ENCODE measurements around the gene TSPEAR. TPM values are rescaled to one million over a fixed set of nuclear protein-coding genes. Genes with fewer than 3 reads are reported as not detected.

The TSPEAR gene
- total and polyA plus RNA-seq, 2 donors from 2014 or later = 0.09 to 0.22 TPM

GRCh38 chr21:44616591-44616926, 94.8 kb downstream of the TSPEAR start:
- no peak overlapping the region for H3K9ac ChIP-seq (ENCODE audit: low read length in 3 of 3)
- peak in 1 of 5 donors; percentile 13 for DNase-seq
- no peak for TF ChIP-seq CTCF (IDR thresholded peaks at IDR 0.05; ENCODE audit: borderline replicate concordance, extremely low read depth, insufficient read depth)
- no peaks in the 10 kb centered on the region for H3K36me3 ChIP-seq (ENCODE audit: control insufficient read depth in 2 of 3, insufficient read depth in 3 of 3, low read length in 3 of 3)
- no peaks in the 10 kb centered on the region for H3K4me1 ChIP-seq (ENCODE audit: control insufficient read depth in 2 of 3, insufficient read depth in 2 of 3, low read depth in 1 of 3, low read length in 3 of 3)
- intact Hi-C loops (cut with DNase I) = no loop called here
- no peak overlapping the region for H3K4me3 ChIP-seq (ENCODE audit: low read length in 3 of 3)
- no peaks in the 10 kb centered on the region for H3K27me3 ChIP-seq (ENCODE audit: control insufficient read depth, insufficient read depth, low read length)
- H3K27ac ChIP-seq (ENCODE audit: low read depth in 2 of 2, low read length in 2 of 2) = no peak overlapping the region
- no peak for FAIRE-seq
- H3K9me3 ChIP-seq (ENCODE audit: control insufficient read depth in 2 of 3, insufficient read depth in 1 of 3, low read length in 3 of 3) = peaks cover 0 to 1% (median 0%) of the 10 kb centered on the region in 3 donors

GRCh38 chr21:44615911-44616590, 95.3 kb downstream of the TSPEAR start:
- DNase-seq = no peak
- Histone ChIP-seq H3K4me1 (ENCODE audit: control insufficient read depth in 2 of 3, insufficient read depth in 2 of 3, low read depth in 1 of 3, low read length in 3 of 3) (no peaks in the 10 kb centered on the region), H3K36me3 (ENCODE audit: control insufficient read depth in 2 of 3, insufficient read depth in 3 of 3, low read length in 3 of 3) (no peaks in the 10 kb centered on the region), H3K9me3 (ENCODE audit: control insufficient read depth in 2 of 3, insufficient read depth in 1 of 3, low read length in 3 of 3) (peaks cover 0 to 5% (median 0%) of the 10 kb centered on the region in 3 donors), H3K9ac (ENCODE audit: low read length in 3 of 3) (no peak overlapping the region), H3K27ac (ENCODE audit: low read depth in 2 of 2, low read length in 2 of 2) (no peak overlapping the region), H3K4me3 (ENCODE audit: low read length in 3 of 3) (no peak overlapping the region), H3K27me3 (ENCODE audit: control insufficient read depth, insufficient read depth, low read length) (no peaks in the 10 kb centered on the region)
- intact Hi-C loops (cut with DNase I) = no loop called here
- no peak for FAIRE-seq
- TF ChIP-seq CTCF (IDR thresholded peaks at IDR 0.05; ENCODE audit: borderline replicate concordance, extremely low read depth, insufficient read depth) = no peak

- TF ChIP-seq CTCF (IDR thresholded peaks at IDR 0.05; ENCODE audit: borderline replicate concordance, extremely low read depth, insufficient read depth) = no peak
- H3K27me3 ChIP-seq (ENCODE audit: control insufficient read depth, insufficient read depth, low read length) = no peaks in the 10 kb centered on the region
- peaks cover 0 to 5% (median 0%) of the 10 kb centered on the region in 3 donors for H3K9me3 ChIP-seq (ENCODE audit: control insufficient read depth in 2 of 3, insufficient read depth in 1 of 3, low read length in 3 of 3)
- intact Hi-C loops (cut with DNase I) = no loop called here
- DNase-seq = no peak
- no peak overlapping the region for H3K9ac ChIP-seq (ENCODE audit: low read length in 3 of 3)
- no peaks in the 10 kb centered on the region for H3K36me3 ChIP-seq (ENCODE audit: control insufficient read depth in 2 of 3, insufficient read depth in 3 of 3, low read length in 3 of 3)
- H3K27ac ChIP-seq (ENCODE audit: low read depth in 2 of 2, low read length in 2 of 2) = no peak overlapping the region
- H3K4me3 ChIP-seq (ENCODE audit: low read length in 3 of 3) = no peak overlapping the region
- FAIRE-seq = no peak
- H3K4me1 ChIP-seq (ENCODE audit: control insufficient read depth in 2 of 3, insufficient read depth in 2 of 3, low read depth in 1 of 3, low read length in 3 of 3) = no peaks in the 10 kb centered on the region
Measured at GRCh38 chr21:44615466-44615865, 95.9 kb downstream of the TSPEAR start.

- H3K27ac ChIP-seq (ENCODE audit: low read depth in 2 of 2, low read length in 2 of 2) = no peak overlapping the region
- H3K9me3 ChIP-seq (ENCODE audit: control insufficient read depth in 2 of 3, insufficient read depth in 1 of 3, low read length in 3 of 3) = peaks cover 0 to 5% (median 0%) of the 10 kb centered on the region in 3 donors
- no peak for DNase-seq
- no peaks in the 10 kb centered on the region for H3K27me3 ChIP-seq (ENCODE audit: control insufficient read depth, insufficient read depth, low read length)
- no peak for FAIRE-seq
- no peak overlapping the region for H3K4me3 ChIP-seq (ENCODE audit: low read length in 3 of 3)
- H3K36me3 ChIP-seq (ENCODE audit: control insufficient read depth in 2 of 3, insufficient read depth in 3 of 3, low read length in 3 of 3) = no peaks in the 10 kb centered on the region
- no peak for TF ChIP-seq CTCF (IDR thresholded peaks at IDR 0.05; ENCODE audit: borderline replicate concordance, extremely low read depth, insufficient read depth)
- intact Hi-C loops (cut with DNase I) = no loop called here
- no peak overlapping the region for H3K9ac ChIP-seq (ENCODE audit: low read length in 3 of 3)
- H3K4me1 ChIP-seq (ENCODE audit: control insufficient read depth in 2 of 3, insufficient read depth in 2 of 3, low read depth in 1 of 3, low read length in 3 of 3) = no peaks in the 10 kb centered on the region
Measured at GRCh38 chr21:44614961-44615391, 96.4 kb downstream of the TSPEAR start.

All from kidney (tissue), 14 donors.